Kidney epithelial cell (primary cell): ENCODE data around the gene NFIB. TPM values are rescaled to one million over a fixed set of nuclear protein-coding genes. Genes with fewer than 3 reads are reported as not detected.

ENCODE experiments used
- DNase-seq: peaks from one replicate; pipeline ENCODE4 v3.0.0-alpha.2; 2010; ENCODE audit warnings: low read depth
- H3K27me3 ChIP-seq: 2 replicates; pipeline ENCODE4 v1.6.0; 2011; ENCODE audit warnings: low read length; ENCODE audit not compliant: control insufficient read depth, insufficient read depth
- H3K36me3 ChIP-seq: 2 replicates; pipeline ENCODE4 v1.5.1; 2011; ENCODE audit warnings: low read length; ENCODE audit not compliant: control insufficient read depth, insufficient read depth
- H3K4me3 ChIP-seq: 2 replicates; pipeline ENCODE4 v1.5.1; 2011; ENCODE audit warnings: low read depth, mild to moderate bottlenecking, control low read depth, low read length
- CTCF ChIP-seq: IDR thresholded peaks from 2 replicates; pipeline ENCODE4 v1.5.1; 2011; ENCODE audit warnings: mild to moderate bottlenecking, moderate library complexity, low read length, control low read depth, inconsistent platforms; ENCODE audit not compliant: insufficient read depth, poor library complexity, severe bottlenecking
- total RNA-seq: library from RNA; depleted of rRNA; stranded (reverse); fragments of >200 nt; gene quantifications from 2 replicates; pipeline ENCODE4 v1.2.3, GENCODE V29; 2015

The NFIB gene
- total RNA-seq, 1 donor from 2014 or later, result 3.3 TPM

GRCh38 chr9:14321517-14322130, 7.7 kb upstream of the NFIB start:
- no peaks in the 10 kb centered on the region for H3K36me3 ChIP-seq
- peak overlapping the region; percentile 72 for H3K4me3 ChIP-seq
- no peak for TF ChIP-seq CTCF
- no peaks in the 10 kb centered on the region for H3K27me3 ChIP-seq
- no peak for DNase-seq

GRCh38 chr9:14320271-14321181, 6.6 kb upstream of the NFIB start:
- no peak overlapping the region for H3K4me3 ChIP-seq
- H3K36me3 ChIP-seq, result no peaks in the 10 kb centered on the region
- H3K27me3 ChIP-seq, result no peaks in the 10 kb centered on the region
- DNase-seq, result no peak
- TF ChIP-seq CTCF, result no peak

- Histone ChIP-seq H3K4me3 (no peak overlapping the region), H3K36me3 (no peaks in the 10 kb centered on the region), H3K27me3 (no peaks in the 10 kb centered on the region)
- no peak for DNase-seq
- no peak for TF ChIP-seq CTCF
Measured at GRCh38 chr9:14318934-14319580, 5.1 kb upstream of the NFIB start.

GRCh38 chr9:14318361-14318760, 4.4 kb upstream of the NFIB start:
- DNase-seq, result no peak
- TF ChIP-seq CTCF, result no peak
- Histone ChIP-seq H3K4me3 (no peak overlapping the region), H3K36me3 (no peaks in the 10 kb centered on the region), H3K27me3 (peaks cover 1% of the 10 kb centered on the region)

- H3K27me3 ChIP-seq, result peaks cover 2% of the 10 kb centered on the region
- TF ChIP-seq CTCF, result no peak
- no peak overlapping the region for H3K4me3 ChIP-seq
- no peak for DNase-seq
- H3K36me3 ChIP-seq, result no peaks in the 10 kb centered on the region
Measured at GRCh38 chr9:14317667-14318320, 3.9 kb upstream of the NFIB start.
